Gastrocnemius medialis (tissue), 4 donors: ENCODE measurements around the gene DCPS. TPM values are rescaled to one million over a fixed set of nuclear protein-coding genes. Genes with fewer than 3 reads are reported as not detected.
A peak's percentile ranks its signal among the peaks of the same experiment; 100 is the strongest.

Experiments
- ATAC-seq, 2 donors: fragments of 150-250 bp; one replicate each; pipeline ENCODE4 v1.9.1; 2016
- DNase-seq, 2 donors: peaks; one replicate each; pipeline ENCODE4 v3.0.0-alpha.2; 2019
- H3K27ac ChIP-seq, 4 donors: fragments of 200-600 bp; sonication (generic); 1 replicate in 1 of 4; 2 replicates in 3 of 4; pipeline ENCODE4 v1.5.1; 2016 to 2018; ENCODE audit warnings: mild to moderate bottlenecking in 2 of 4, moderate library complexity in 1 of 4
- H3K27me3 ChIP-seq, 3 donors: fragments of 200-600 bp; sonication (generic) in 2 of 3; 1 replicate in 1 of 3; 2 replicates in 2 of 3; pipeline versions ENCODE4 v1.5.1 to v1.6.0; 2016 to 2019; ENCODE audit warnings: mild to moderate bottlenecking in 1 of 3, moderate library complexity in 1 of 3
- H3K36me3 ChIP-seq, 2 donors: fragments of 200-600 bp; sonication (generic) in 1 of 2; one replicate each; pipeline ENCODE4 v1.5.1; 2017 to 2018
- H3K4me1 ChIP-seq, 2 donors: fragments of 200-600 bp; sonication (generic) in 1 of 2; one replicate each; pipeline ENCODE4 v1.5.1; 2016 to 2017; ENCODE audit warnings: mild to moderate bottlenecking in 2 of 2
- H3K4me3 ChIP-seq, 4 donors: fragments of 200-600 bp; sonication (generic) in 3 of 4; 1 replicate in 1 of 4; 2 replicates in 3 of 4; pipeline ENCODE4 v1.5.1; 2016 to 2019; ENCODE audit warnings: mild to moderate bottlenecking in 2 of 4
- H3K9me3 ChIP-seq, 3 donors: fragments of 200-600 bp; sonication (generic) in 2 of 3; 1 replicate in 1 of 3; 2 replicates in 2 of 3; pipeline ENCODE4 v1.5.1; 2016 to 2019
- CTCF ChIP-seq, 5 experiments: fragments of 450-650 bp in 3 of 5; fragments of 200-600 bp in 2 of 5; sonication (generic) in 2 of 5; IDR thresholded peaks in 4 of 5; conservative IDR thresholded peaks in 1 of 5; 1 replicate in 4 of 5; 2 replicates in 1 of 5; pipeline ENCODE4 v1.5.1; 2016 to 2019; ENCODE audit warnings: antibody characterized with exemption in 5 of 5, mild to moderate bottlenecking in 3 of 5, moderate library complexity in 3 of 5
- POLR2A ChIP-seq, 2 donors: fragments of 450-650 bp; IDR thresholded peaks; one replicate each; pipeline ENCODE4 v1.6.1; 2017; ENCODE audit warnings: antibody characterized with exemption in 2 of 2, mild to moderate bottlenecking in 2 of 2, moderate library complexity in 2 of 2
- in situ Hi-C, 4 donors: fragments of 200-750 bp; cut with MboI; loops; one replicate each; pipeline versions ENCODE4 v1.15.0 to v1.8.0; 2017; ENCODE audit warnings: low sequenced_read_pairs in 4 of 4
- intact Hi-C: fragments of 100-400 bp; cut with DNase I; formaldehyde crosslinking; loops from one replicate; pipeline ENCODE4 v1.15.1; 2023; ENCODE audit warnings: low total_unique reads
- total RNA-seq, 4 donors: library from RNA; depleted of rRNA; stranded (reverse); fragments of >200 nt; gene quantifications; one replicate each; pipeline versions ENCODE4 v1.1.0 to v1.2.3, GENCODE V29; 2016

The DCPS gene
- total RNA-seq, 4 donors from 2014 or later, result 9.8 to 23.1 (median 11.5) TPM

GRCh38 chr11:126354631-126355323 lies 50.9 kb downstream of the DCPS start:
- H3K36me3 ChIP-seq, result no peaks in the 10 kb centered on the region
- TF ChIP-seq POLR2A (IDR thresholded peaks at IDR 0.05) (no peak), CTCF (IDR thresholded peaks at IDR 0.05 in 4 of 5, conservative IDR thresholded peaks at IDR 0.05 in 1 of 5) (no peak)
- peaks cover 24 to 47% of the 10 kb centered on the region in 2 donors for H3K4me1 ChIP-seq
- DNase-seq (no peak), ATAC-seq (no peak)
- no peaks in the 10 kb centered on the region for H3K27me3 ChIP-seq
- intact Hi-C loops, result loop anchor here (5.0 kb wide), 1 partner anchor 47 kb away; no protein-coding TSS in a partner anchor
- peak overlapping the region; percentile 13 to 71 (median 51) for H3K27ac ChIP-seq
- in situ Hi-C loops, result loop anchor here in 1 of 4 donors (10.0 kb wide), 1 partner anchor 60 kb away; no protein-coding TSS in a partner anchor
- H3K9me3 ChIP-seq, result no peaks in the 10 kb centered on the region
- peak overlapping the region; percentile 61 to 72 (median 65) for H3K4me3 ChIP-seq

- peak within 1 kb of the TSS; percentile 61 to 72 (median 65) for H3K4me3 ChIP-seq
- peaks cover 26 to 48% of the 10 kb centered on the region in 2 donors for H3K4me1 ChIP-seq
- no peaks in the 10 kb centered on the region for H3K27me3 ChIP-seq
- no peaks in the 10 kb centered on the region for H3K36me3 ChIP-seq
- peak within 1 kb of the TSS; percentile 23 to 71 (median 51) for H3K27ac ChIP-seq
- intact Hi-C loops, result loop anchor here (5.0 kb wide), 1 partner anchor 48 kb away; no protein-coding TSS in a partner anchor
- H3K9me3 ChIP-seq, result no peaks in the 10 kb centered on the region
- DNase-seq (peak; percentile 43), ATAC-seq (peak; percentile 55 to 69)
- TF ChIP-seq CTCF (IDR thresholded peaks at IDR 0.05 in 4 of 5, conservative IDR thresholded peaks at IDR 0.05 in 1 of 5) (no peak), POLR2A (IDR thresholded peaks at IDR 0.05) (no peak)
- in situ Hi-C loops, result loop anchor here in 1 of 4 donors (10.0 kb wide), 1 partner anchor 61 kb away; no protein-coding TSS in a partner anchor
Observed at GRCh38 chr11:126355324-126355925, 51.6 kb downstream of the DCPS start, which contains the start of gene ST3GAL4. TSS of gene ST3GAL4 (plus strand) at chr11:126355686. CDS start at chr11:126406156, 50,470 bp downstream.

GRCh38 chr11:126355926-126356897 lies 52.4 kb downstream of the DCPS start:
- intact Hi-C loops (loop anchor here (5.0 kb wide), 1 partner anchor 49 kb away; no protein-coding TSS in a partner anchor), in situ Hi-C loops (loop anchor here in 1 of 4 donors (10.0 kb wide), 1 partner anchor 61 kb away; no protein-coding TSS in a partner anchor)
- Histone ChIP-seq H3K27ac (peak overlapping the region; percentile 23 to 71 (median 38)), H3K9me3 (no peaks in the 10 kb centered on the region), H3K36me3 (no peaks in the 10 kb centered on the region), H3K4me3 (peak overlapping the region; percentile 47 to 72 (median 60)), H3K27me3 (no peaks in the 10 kb centered on the region), H3K4me1 (peaks cover 26 to 46% of the 10 kb centered on the region in 2 donors)
- ATAC-seq (peak in 1 of 2 donors; percentile 7), DNase-seq (no peak)
- TF ChIP-seq CTCF (IDR thresholded peaks at IDR 0.05 in 4 of 5, conservative IDR thresholded peaks at IDR 0.05 in 1 of 5), result no peak
- no peak for TF ChIP-seq POLR2A (IDR thresholded peaks at IDR 0.05)
